DMS 273 treated with DMSO at 0.1 percent for 48 hours (cell line): ENCODE data around the gene RPS3.

Experiments used
- DNase-seq: peaks from one replicate; lab custom pipeline; 2025; lab: John Stamatoyannopoulos, UW

The RPS3 gene

GRCh38 chr11:75420224-75421034, 21.1 kb downstream of the RPS3 start:
- DNase-seq: no peak

GRCh38 chr11:75421035-75421602, 21.8 kb downstream of the RPS3 start:
- DNase-seq: no peak

GRCh38 chr11:75421902-75422247, 22.6 kb downstream of the RPS3 start:
- no peak for DNase-seq

GRCh38 chr11:75422248-75423231, 23.2 kb downstream of the RPS3 start:
- no peak for DNase-seq

GRCh38 chr11:75423721-75424120, 24.4 kb downstream of the RPS3 start:
- no peak for DNase-seq

GRCh38 chr11:75424396-75424795, 25.1 kb downstream of the RPS3 start:
- no peak for DNase-seq

GRCh38 chr11:75425422-75425821, 26.1 kb downstream of the RPS3 start:
- DNase-seq: no peak

GRCh38 chr11:75426720-75427086, 27.4 kb downstream of the RPS3 start:
- DNase-seq: no peak

GRCh38 chr11:75427181-75427580, 27.9 kb downstream of the RPS3 start:
- no peak for DNase-seq

- DNase-seq: no peak
Observed at GRCh38 chr11:75428281-75428724, 29.0 kb downstream of the RPS3 start.

GRCh38 chr11:75428989-75429640, 29.8 kb downstream of the RPS3 start:
- no peak for DNase-seq

- no peak for DNase-seq
Observed at GRCh38 chr11:75429641-75429901, 30.3 kb downstream of the RPS3 start.

GRCh38 chr11:75429902-75430713, 30.8 kb downstream of the RPS3 start:
- no peak for DNase-seq

GRCh38 chr11:75430714-75431532, 31.6 kb downstream of the RPS3 start:
- no peak for DNase-seq

GRCh38 chr11:75431533-75432525, 32.5 kb downstream of the RPS3 start:
- no peak for DNase-seq

- DNase-seq: no peak
Observed at GRCh38 chr11:75432911-75433321, 33.6 kb downstream of the RPS3 start, which contains the start of gene KLHL35. Gene KLHL35 (minus strand): TSS chr11:75433203. CDS start chr11:75430629, 2,574 bp downstream.

- no peak for DNase-seq
Observed at GRCh38 chr11:75433443-75433842, 34.1 kb downstream of the RPS3 start.

GRCh38 chr11:75434051-75434450, 34.7 kb downstream of the RPS3 start:
- no peak for DNase-seq

GRCh38 chr11:75434886-75435570, 35.7 kb downstream of the RPS3 start:
- DNase-seq: no peak
